H1 (cell line): Measurements from ENCODE around the gene TMEM144. TPM values are rescaled to one million over a fixed set of nuclear protein-coding genes. Genes with fewer than 3 reads are reported as not detected.

Experiments
- CTCF ChIA-PET: fragments of 300-600 bp; sonication (Branson Sonifier 250); formaldehyde crosslinking; loops from one replicate; lab custom pipeline; 2021; ENCODE audit not compliant: partially characterized antibody; lab: Charles Lee
- POLR2A ChIA-PET: fragments of 300-600 bp; sonication (Branson Sonifier 250); formaldehyde crosslinking; loops from one replicate; lab custom pipeline; 2021; ENCODE audit warnings: inconsistent platforms; ENCODE audit not compliant: partially characterized antibody; lab: Charles Lee
- DNase-seq, 2 experiments: peaks; one replicate each; pipeline versions ENCODE4 v3.0.0 to v3.0.0-alpha.2; 2010 to 2022; ENCODE audit warnings: low spot score in 2 of 2, low read depth in 1 of 2, mixed read lengths in 1 of 2
- FAIRE-seq: peaks from 2 replicates; lab custom pipeline; 2011; peaks lifted over from hg19 to GRCh38; lab: Jason Lieb, UNC
- H2AFZ ChIP-seq: 2 replicates; pipeline ENCODE4 v1.8.1; 2012; ENCODE audit warnings: low read length, inconsistent platforms
- H2AK5ac ChIP-seq: 2 replicates; pipeline ENCODE4 v1.6.1; 2013; ENCODE audit warnings: low read depth, low read length
- H2BK120ac ChIP-seq: replicated peaks from 2 replicates; pipeline ENCODE3; 2013; ENCODE audit warnings: low read depth, low read length, inconsistent platforms
- H2BK12ac ChIP-seq: 2 replicates; pipeline ENCODE4 v1.6.1; 2013; ENCODE audit warnings: low read depth, low read length
- H2BK15ac ChIP-seq: 2 replicates; pipeline ENCODE4 v1.6.1; 2013; ENCODE audit warnings: low read length
- H2BK20ac ChIP-seq: 2 replicates; pipeline ENCODE4 v1.6.1; 2013; ENCODE audit warnings: low read length
- H2BK5ac ChIP-seq: 2 replicates; pipeline ENCODE4 v1.6.1; 2013; ENCODE audit warnings: low read depth, low read length
- H3K14ac ChIP-seq: 2 replicates; pipeline ENCODE4 v1.6.1; 2013; ENCODE audit warnings: inconsistent platforms; ENCODE audit not compliant: insufficient read length
- H3K18ac ChIP-seq: 2 replicates; pipeline ENCODE4 v1.6.1; 2013; ENCODE audit warnings: low read length; ENCODE audit errors: extremely low read depth
- H3K23ac ChIP-seq: 2 replicates; pipeline ENCODE4 v1.6.1; 2013; ENCODE audit warnings: inconsistent platforms; ENCODE audit not compliant: insufficient read length
- H3K23me2 ChIP-seq: 2 replicates; pipeline ENCODE4 v1.6.1; 2013; ENCODE audit warnings: low read depth, low read length
- H3K27ac ChIP-seq: 2 replicates; pipeline ENCODE4 v1.6.1; 2011; ENCODE audit warnings: low read depth, low read length, inconsistent platforms
- H3K27me3 ChIP-seq, 4 experiments: replicated peaks in 1 of 4; 1 replicate in 1 of 4; 2 replicates in 3 of 4; pipeline versions ENCODE4 v1.6.1 to v1.8.1; 2011 to 2013; ENCODE audit warnings: low read length in 3 of 4, mild to moderate bottlenecking in 3 of 4, inconsistent platforms in 2 of 4, mixed read lengths in 2 of 4, moderate library complexity in 1 of 4; ENCODE audit not compliant: control insufficient read depth in 3 of 4, insufficient read depth in 3 of 4; ENCODE audit errors: extremely low read depth in 1 of 4
- H3K36me3 ChIP-seq, 4 experiments: 2 replicates each; pipeline versions ENCODE4 v1.6.1 to v1.8.1; 2011 to 2013; ENCODE audit warnings: mild to moderate bottlenecking in 4 of 4, low read length in 3 of 4, moderate library complexity in 2 of 4, control low read depth in 1 of 4, inconsistent platforms in 1 of 4; ENCODE audit not compliant: insufficient read depth in 4 of 4, control insufficient read depth in 2 of 4
- H3K4ac ChIP-seq: replicated peaks from 2 replicates; pipeline ENCODE3; 2013; ENCODE audit warnings: low read length, low read depth, mixed read lengths, inconsistent platforms; ENCODE audit not compliant: insufficient read length
- H3K4me1 ChIP-seq, 4 experiments: replicated peaks in 1 of 4; 1 replicate in 1 of 4; 2 replicates in 3 of 4; pipeline versions ENCODE4 v1.6.1 to v1.8.1; 2011 to 2013; ENCODE audit warnings: low read length in 3 of 4, inconsistent platforms in 2 of 4, mixed read lengths in 1 of 4; ENCODE audit not compliant: insufficient read depth in 4 of 4, control insufficient read depth in 3 of 4
- H3K4me2 ChIP-seq, 2 experiments: 2 replicates each; pipeline versions ENCODE4 v1.6.1 to v1.8.1; 2011 to 2013; ENCODE audit warnings: low read depth in 2 of 2, low read length in 2 of 2, control low read depth in 1 of 2, inconsistent platforms in 1 of 2, mild to moderate bottlenecking in 1 of 2; ENCODE audit not compliant: insufficient read depth in 1 of 2
- H3K4me3 ChIP-seq, 4 experiments: fragments of 200-600, 300-600 bp in 1 of 4; sonication (generic), shearing (Covaris generic), sonication (Bioruptor Twin) in 1 of 4; 2 replicates each; pipeline versions ENCODE4 v1.5.1 to v1.8.1; 2011 to 2016; ENCODE audit warnings: low read length in 4 of 4, low read depth in 3 of 4, control low read depth in 2 of 4, inconsistent platforms in 2 of 4, mild to moderate bottlenecking in 2 of 4, mixed read lengths in 1 of 4, moderate library complexity in 1 of 4; ENCODE audit not compliant: insufficient read depth in 2 of 4; ENCODE audit errors: extremely low read depth in 1 of 4
- H3K56ac ChIP-seq: replicated peaks from 2 replicates; pipeline ENCODE3; 2013; ENCODE audit warnings: low read depth, mild to moderate bottlenecking, mixed read lengths, low read length, inconsistent platforms; ENCODE audit not compliant: insufficient read length
- H3K79me1 ChIP-seq: 2 replicates; pipeline ENCODE4 v1.6.1; 2013; ENCODE audit warnings: low read depth, low read length, control low read depth
- H3K79me2 ChIP-seq, 2 experiments: 2 replicates each; pipeline versions ENCODE4 v1.6.1 to v1.8.1; 2012 to 2013; ENCODE audit warnings: low read length in 2 of 2, mild to moderate bottlenecking in 2 of 2, inconsistent platforms in 1 of 2; ENCODE audit not compliant: insufficient read depth in 2 of 2, control insufficient read depth in 1 of 2
- H3K9ac ChIP-seq, 4 experiments: replicated peaks in 1 of 4; 1 replicate in 1 of 4; 2 replicates in 3 of 4; pipeline versions ENCODE4 v1.6.1 to v1.8.1; 2011 to 2013; ENCODE audit warnings: low read depth in 3 of 4, low read length in 3 of 4, control low read depth in 2 of 4, mild to moderate bottlenecking in 2 of 4, moderate library complexity in 2 of 4, inconsistent platforms in 1 of 4; ENCODE audit errors: extremely low read depth in 1 of 4
- H3K9me3 ChIP-seq, 2 experiments: 2 replicates each; pipeline versions ENCODE4 v1.6.1 to v1.8.1; 2012 to 2013; ENCODE audit warnings: mild to moderate bottlenecking in 2 of 2, moderate library complexity in 2 of 2, control low read depth in 1 of 2, inconsistent platforms in 1 of 2, low read depth in 1 of 2, low read length in 1 of 2, mixed read lengths in 1 of 2; ENCODE audit not compliant: insufficient read depth in 2 of 2
- H4K20me1 ChIP-seq, 2 experiments: replicated peaks in 1 of 2; 2 replicates each; pipeline versions ENCODE3 to v1.8.1; 2011 to 2013; ENCODE audit warnings: inconsistent platforms in 2 of 2, low read length in 2 of 2, mild to moderate bottlenecking in 1 of 2; ENCODE audit not compliant: insufficient read depth in 2 of 2, control insufficient read depth in 1 of 2
- H4K5ac ChIP-seq: 2 replicates; pipeline ENCODE4 v1.6.1; 2013; ENCODE audit warnings: low read length, low read depth, mixed read lengths, inconsistent platforms; ENCODE audit not compliant: insufficient read length
- H4K8ac ChIP-seq: 2 replicates; pipeline ENCODE4 v1.8.0; 2013; ENCODE audit warnings: mild to moderate bottlenecking, moderate library complexity, low read length, inconsistent platforms; ENCODE audit not compliant: insufficient read depth; ENCODE audit errors: extremely low read depth
- H4K91ac ChIP-seq: replicated peaks from 2 replicates; pipeline ENCODE3; 2013; ENCODE audit warnings: low read length, mixed read lengths, inconsistent platforms; ENCODE audit not compliant: insufficient read length
- CREB1 ChIP-seq: IDR thresholded peaks from 2 replicates; pipeline ENCODE4 v1.6.1; 2012; ENCODE audit warnings: inconsistent platforms
- EP300 ChIP-seq, 2 experiments: IDR thresholded peaks; 1 replicate in 1 of 2; 2 replicates in 1 of 2; pipeline ENCODE4 v1.6.1; 2011 to 2012; ENCODE audit warnings: low read depth in 2 of 2, low read length in 2 of 2, mild to moderate bottlenecking in 2 of 2, borderline replicate concordance in 1 of 2, inconsistent platforms in 1 of 2, moderate library complexity in 1 of 2
- KDM1A ChIP-seq: fragments of 200-600, 300-600 bp; sonication (generic); IDR thresholded peaks from 2 replicates; pipeline ENCODE4 v1.7.1; 2016; ENCODE audit warnings: mild to moderate bottlenecking, low read length, borderline replicate concordance
- KDM5A ChIP-seq: fragments of 200-600 bp; IDR thresholded peaks from 2 replicates; pipeline ENCODE4 v1.7.1; 2012; ENCODE audit warnings: mild to moderate bottlenecking, low read length, inconsistent platforms, mixed read lengths
- MAFK ChIP-seq: IDR thresholded peaks from 2 replicates; pipeline ENCODE4 v1.6.1; 2012; ENCODE audit warnings: low read depth, mild to moderate bottlenecking, improper control_type of control experiment, low read length
- NANOG ChIP-seq: IDR thresholded peaks from 2 replicates; pipeline ENCODE4 v1.6.1; 2011; ENCODE audit warnings: low read length, low read depth, mild to moderate bottlenecking, inconsistent platforms; ENCODE audit not compliant: insufficient read depth, poor library complexity, severe bottlenecking
- NRF1 ChIP-seq: IDR thresholded peaks from 2 replicates; pipeline ENCODE4 v1.6.1; 2011; ENCODE audit warnings: mild to moderate bottlenecking, low read depth, low read length, improper control_type of control experiment
- SIRT6 ChIP-seq: IDR thresholded peaks from one replicate; pipeline ENCODE4 v1.7.1; 2012; ENCODE audit warnings: low read length, inconsistent platforms
- SIX5 ChIP-seq: IDR thresholded peaks from 2 replicates; pipeline ENCODE4 v1.6.1; 2011; ENCODE audit warnings: mild to moderate bottlenecking, low read depth, low read length
- SP4 ChIP-seq: IDR thresholded peaks from 2 replicates; pipeline ENCODE4 v1.6.1; 2012; ENCODE audit warnings: low read length, inconsistent platforms
- TAF7 ChIP-seq: optimal IDR thresholded peaks from 2 replicates; pipeline ENCODE3; 2011; ENCODE audit warnings: low read depth, mild to moderate bottlenecking, inconsistent platforms, low read length, moderate library complexity, borderline replicate concordance
- ZNF274 ChIP-seq: IDR thresholded peaks from 2 replicates; pipeline ENCODE4 v1.7.0; 2012; ENCODE audit warnings: low read length, borderline replicate concordance; ENCODE audit errors: extremely low read depth
- WGBS, 2 experiments: shearing (Covaris generic) in 1 of 2; methylation state at CpG; one replicate each; pipeline versions ENCODE4 v1.1.6 to v1.1.7; 2013 to 2015; ENCODE audit warnings: low lambda C conversion rate in 2 of 2, mixed read lengths in 2 of 2, inconsistent platforms in 1 of 2, low coverage in 1 of 2, missing lambda C conversion rate in 1 of 2; ENCODE audit not compliant: insufficient replicate concordance in 2 of 2, insufficient coverage in 1 of 2, insufficient read length in 1 of 2; ENCODE audit errors: extremely low coverage in 1 of 2, missing lambda C conversion rate in 1 of 2; 5-methylcytosine and 5-hydroxymethylcytosine counted together
- polyA plus RNA-seq, 7 experiments: library from polyadenylated mRNA; depleted of rRNA in 3 of 7; stranded (reverse) in 5 of 7; unstranded in 2 of 7; fragments of >200 nt in 5 of 7; fragments of 200-250 nt in 2 of 7; gene quantifications; 1 replicate in 5 of 7; 2 replicates in 1 of 7; 4 replicates in 1 of 7; pipeline versions ENCODE4 v1.2.1 to v1.2.3, GENCODE V29; 2011 to 2013; ENCODE audit warnings: missing spikeins in 2 of 7, mixed read lengths in 2 of 7
- total RNA-seq: library from RNA; stranded (reverse); fragmentation: NEBNext Ultra II Directional; extraction: Animal tissue kit (Norgen Biotek cat#: 25700); gene quantifications from 2 replicates; pipeline ENCODE4 v1.2.1, GENCODE V29; 2021
- TF ChIP-seq, protein P1 (sequence below): IDR thresholded peaks from 2 replicates; pipeline ENCODE4 v1.6.1; 2012; ENCODE audit warnings: inconsistent platforms

TMEM144 gene
- total and polyA plus RNA-seq, 2 of the 8 experiments (the other 6 are each of a cell fraction or from before 2014, with no cell fraction given): 1.9 to 2.6 TPM

DNA sequence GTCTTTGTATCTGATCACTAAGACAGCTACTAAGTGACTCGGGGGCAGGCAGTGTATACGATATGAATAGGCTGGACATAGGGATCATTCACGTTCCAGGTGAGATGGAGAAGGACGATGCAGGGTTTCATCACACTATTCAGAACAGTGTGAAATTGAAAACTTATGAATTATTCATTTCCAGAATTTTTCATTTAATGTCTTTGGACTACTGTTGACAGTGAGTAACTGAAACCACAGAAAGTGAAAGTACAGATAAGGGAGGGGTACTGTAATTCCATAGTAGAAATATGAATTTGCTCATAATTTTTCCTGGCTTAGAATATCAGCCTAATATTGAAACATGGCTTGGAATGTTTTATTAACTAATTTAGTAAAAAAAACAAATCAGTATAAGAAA lies 24.4 kb downstream of the TMEM144 start:
- no peak for DNase-seq
- Histone ChIP-seq H2BK12ac (no peak overlapping the region), H3K4me1 (no peaks in the 10 kb centered on the region), H3K23me2 (no peaks in the 10 kb centered on the region), H3K9me3 (no peaks in the 10 kb centered on the region)
- TF ChIP-seq TAF7 (no peak), NRF1 (no peak), ZNF274 (no peak), KDM1A (no peak), SIX5 (no peak), SIRT6 (no peak), EP300 (IDR thresholded peaks at IDR 0.05; ENCODE audit: borderline replicate concordance in 1 of 2, low read depth in 2 of 2, low read length in 2 of 2) (no peak), MAFK (no peak), NANOG (no peak), SP4 (no peak), CREB1 (no peak), KDM5A (no peak)
- TF ChIP-seq, protein P1, sequence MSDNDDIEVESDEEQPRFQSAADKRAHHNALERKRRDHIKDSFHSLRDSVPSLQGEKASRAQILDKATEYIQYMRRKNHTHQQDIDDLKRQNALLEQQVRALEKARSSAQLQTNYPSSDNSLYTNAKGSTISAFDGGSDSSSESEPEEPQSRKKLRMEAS: no peak
- TF ChIP-seq, all 59 proteins: peak for 0
- Histone ChIP-seq H2BK120ac (no peak overlapping the region), H4K8ac (no peak overlapping the region), H2BK20ac (no peak overlapping the region), H3K4me3 (no peak overlapping the region), H3K36me3 (no peaks in the 10 kb centered on the region), H4K5ac (no peak overlapping the region), H3K27me3 (no peaks in the 10 kb centered on the region), H3K79me1 (no peaks in the 10 kb centered on the region), H3K56ac (no peak overlapping the region), H3K4me2 (no peak overlapping the region), H3K4ac (no peak overlapping the region), H3K79me2 (no peaks in the 10 kb centered on the region), H2BK15ac (no peak overlapping the region), H3K23ac (no peak overlapping the region), H2BK5ac (no peak overlapping the region), H3K27ac (no peak overlapping the region), H2AK5ac (no peak overlapping the region), H3K9ac (no peak overlapping the region), H3K18ac (no peak overlapping the region), H4K20me1 (no peaks in the 10 kb centered on the region), H3K14ac (no peak overlapping the region), H4K91ac (no peak overlapping the region), H2AFZ (no peak overlapping the region)
- 97% methylated on average over 4 of the region's 4 CpGs; no CpG with 5 or more reads in 1 of the 2 experiments for WGBS, 2 experiments
- FAIRE-seq: no peak
- CTCF ChIA-PET: interaction anchor here (0.6 to 3.0 kb wide), 4 partner anchors 11 to 973 kb away, joined by 3 to 12 read pairs (median 3); no protein-coding TSS in a partner anchor
- POLR2A ChIA-PET: interaction anchor here (0.6 kb wide), 1 partner anchor 33 kb away, joined by 3 read pairs; no protein-coding TSS in a partner anchor
